ENCODE results near the gene SOX13. TPM values are rescaled to one million over a fixed set of nuclear protein-coding genes. Genes with fewer than 3 reads are reported as not detected.

Gene SOX13
- total and polyA plus RNA-seq, 5 donors = 9.4 to 17.9 (median 11.6) TPM

DNA sequence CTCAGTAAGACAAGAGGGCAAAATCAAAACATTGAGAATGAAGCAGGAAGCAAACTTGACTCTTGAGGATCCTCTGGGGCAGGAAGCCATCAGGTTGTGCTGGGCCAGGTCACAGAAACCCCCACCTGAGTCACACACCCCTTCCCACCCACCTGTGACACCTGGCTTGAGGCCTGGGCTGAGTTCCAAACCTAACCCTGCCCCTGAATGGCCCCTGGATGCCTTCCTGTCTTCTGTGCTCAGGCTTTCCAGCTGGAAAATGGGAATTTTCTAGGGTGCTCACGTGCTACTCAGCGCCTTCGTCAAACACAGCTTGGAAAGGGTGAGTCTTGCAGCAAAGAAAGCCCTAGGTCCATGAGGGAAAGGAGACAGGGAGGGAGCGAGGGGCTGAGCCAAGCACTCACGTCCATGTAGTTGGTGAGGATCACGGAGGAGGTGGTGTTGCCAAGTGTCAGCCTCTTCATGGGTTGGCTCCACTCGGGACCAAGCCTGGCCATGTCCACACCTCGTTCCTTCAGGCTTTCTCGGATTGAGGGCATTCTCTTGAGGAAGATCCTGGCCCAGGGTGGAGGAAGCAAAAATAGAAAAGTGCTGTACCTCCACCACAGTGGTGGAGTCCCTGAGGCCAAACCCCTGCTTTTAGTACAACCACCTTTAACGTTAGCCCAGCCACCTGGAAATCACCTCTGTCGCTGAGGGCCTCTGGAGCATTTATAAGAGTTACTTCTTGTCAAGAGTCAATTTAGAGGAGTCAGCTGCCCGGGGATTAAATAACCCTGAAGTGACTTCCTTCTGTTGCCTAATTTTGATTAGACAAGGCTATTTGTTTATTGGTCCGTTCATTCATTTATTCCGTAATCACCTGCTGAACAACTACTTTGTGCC lies 88.9 kb downstream of the SOX13 start:
- DNase-seq = no peak
- H3K9me3 ChIP-seq (ENCODE audit: control insufficient read depth, low read length) = no peaks in the 10 kb centered on the region
- H3K27ac ChIP-seq (ENCODE audit: low read length) = no peak overlapping the region
- ATAC-seq = no peak
- H3K27me3 ChIP-seq (ENCODE audit: control insufficient read depth, insufficient read depth) = no peaks in the 10 kb centered on the region
- intact Hi-C loops (cut with DNase I) = loop anchor here (2.0 to 5.0 kb wide), 4 partner anchors 45 to 205 kb away; no protein-coding TSS in a partner anchor
- WGBS = 68% methylated on average over 14 of the region's 14 CpGs
- no peak overlapping the region for H3K4me3 ChIP-seq (ENCODE audit: low read length)
- no peaks in the 10 kb centered on the region for H3K4me1 ChIP-seq (ENCODE audit: control insufficient read depth, insufficient read depth, low read length)

DNA sequence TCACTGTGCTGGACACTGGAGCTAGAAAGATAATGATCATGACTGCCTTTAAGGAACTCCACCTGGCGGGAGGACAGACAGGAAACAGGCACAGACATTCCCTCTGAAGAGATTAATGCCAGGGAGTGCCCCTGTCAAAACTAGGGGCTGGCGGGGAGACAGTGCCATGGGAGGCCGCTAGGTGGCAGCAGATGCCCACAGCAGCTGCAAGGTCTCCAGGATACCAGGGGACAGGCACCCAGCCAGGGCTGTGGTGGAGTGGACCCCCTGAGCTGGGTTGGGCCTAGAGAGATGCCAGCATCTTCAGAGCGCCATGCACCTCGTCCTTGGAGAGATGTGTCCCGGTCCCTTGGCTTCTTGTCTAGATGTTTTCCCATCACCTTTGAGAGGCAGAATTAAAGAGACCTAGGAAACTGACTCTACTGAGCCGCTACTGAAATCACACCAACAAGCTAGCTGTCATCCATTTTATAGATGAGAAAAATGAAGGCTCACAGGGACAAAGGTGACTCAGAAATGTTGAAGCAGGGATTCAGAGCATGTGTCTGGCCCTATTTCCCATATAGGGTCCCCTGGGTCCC lies 89.7 kb downstream of the SOX13 start:
- Histone ChIP-seq H3K4me1 (ENCODE audit: control insufficient read depth, insufficient read depth, low read length) (no peaks in the 10 kb centered on the region), H3K4me3 (ENCODE audit: low read length) (no peak overlapping the region), H3K27ac (ENCODE audit: low read length) (no peak overlapping the region), H3K27me3 (ENCODE audit: control insufficient read depth, insufficient read depth) (no peaks in the 10 kb centered on the region), H3K9me3 (ENCODE audit: control insufficient read depth, low read length) (no peaks in the 10 kb centered on the region)
- DNase-seq (peak; percentile 81 to 93 (median 92)), ATAC-seq (peak; percentile 84 to 88)
- WGBS = 14% methylated on average over 7 of the region's 7 CpGs
- intact Hi-C loops (cut with DNase I) = loop anchor here (2.0 to 5.0 kb wide), 4 partner anchors 45 to 205 kb away; no protein-coding TSS in a partner anchor

- no peaks in the 10 kb centered on the region for H3K27me3 ChIP-seq (ENCODE audit: control insufficient read depth, insufficient read depth)
- DNase-seq = no peak
- intact Hi-C loops (cut with DNase I) = no loop called here
- 54% methylated on average over 5 of the region's 5 CpGs for WGBS
- H3K27ac ChIP-seq (ENCODE audit: low read length) = no peak within 1 kb of the TSS
- ATAC-seq = no peak
- H3K9me3 ChIP-seq (ENCODE audit: control insufficient read depth, low read length) = peaks cover 3% of the 10 kb centered on the region
- no peaks in the 10 kb centered on the region for H3K4me1 ChIP-seq (ENCODE audit: control insufficient read depth, insufficient read depth, low read length)
- no peak within 1 kb of the TSS for H3K4me3 ChIP-seq (ENCODE audit: low read length)
Observed at GRCh38 chr1:204166219-204166618, 93.3 kb downstream of the SOX13 start, which contains the start of gene REN. Gene REN (minus strand): TSS chr1:204166337. CDS start chr1:204166293, 44 bp downstream.

DNA sequence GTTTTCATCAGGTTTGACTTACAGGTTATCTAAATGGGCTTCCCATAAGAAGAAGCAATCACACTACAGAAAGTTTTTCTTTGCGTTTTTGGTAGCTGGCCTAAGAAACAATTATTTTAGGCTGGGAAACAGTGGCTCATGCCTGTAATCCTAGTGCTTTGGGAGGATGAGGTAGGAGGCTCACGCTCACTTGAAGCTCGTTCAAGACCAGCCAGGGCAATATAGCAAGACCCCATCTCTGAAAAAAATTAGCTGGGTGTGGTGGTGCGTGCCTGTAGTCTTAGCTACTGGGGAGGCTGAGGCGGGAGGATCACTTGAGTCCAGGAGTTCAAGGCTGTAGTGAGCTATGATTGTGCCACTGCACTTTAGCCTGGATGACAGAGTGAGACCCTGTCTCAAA lies 94.8 kb downstream of the SOX13 start:
- 79% methylated on average over 5 of the region's 5 CpGs for WGBS
- ATAC-seq (no peak), DNase-seq (no peak)
- Histone ChIP-seq H3K9me3 (ENCODE audit: control insufficient read depth, low read length) (peaks cover 3% of the 10 kb centered on the region), H3K4me3 (ENCODE audit: low read length) (no peak overlapping the region), H3K27me3 (ENCODE audit: control insufficient read depth, insufficient read depth) (no peaks in the 10 kb centered on the region), H3K4me1 (ENCODE audit: control insufficient read depth, insufficient read depth, low read length) (no peaks in the 10 kb centered on the region), H3K27ac (ENCODE audit: low read length) (no peak overlapping the region)
- intact Hi-C loops (cut with DNase I) = no loop called here

DNA sequence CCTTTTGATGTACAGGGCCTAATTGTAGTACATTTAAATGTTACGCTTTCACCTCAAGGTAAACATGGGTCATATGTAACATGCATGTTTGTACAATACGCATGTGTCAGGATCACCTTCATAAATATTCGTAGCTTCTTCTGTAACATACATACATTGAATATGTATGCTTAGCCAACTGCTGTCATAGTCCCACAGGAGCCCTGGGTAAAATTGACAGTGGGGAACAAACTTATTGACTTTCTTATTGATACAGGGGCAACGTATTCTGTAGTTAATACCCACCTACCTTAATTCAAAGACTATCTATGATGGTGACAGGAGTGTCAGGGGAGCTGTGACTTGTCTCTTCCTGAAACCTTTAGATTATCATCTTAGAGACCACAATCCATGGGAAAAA lies 96.9 kb downstream of the SOX13 start:
- 82% methylated on average over 4 of the region's 4 CpGs for WGBS
- no peak for DNase-seq
- Histone ChIP-seq H3K4me1 (ENCODE audit: control insufficient read depth, insufficient read depth, low read length) (no peaks in the 10 kb centered on the region), H3K27ac (ENCODE audit: low read length) (no peak overlapping the region), H3K4me3 (ENCODE audit: low read length) (no peak overlapping the region), H3K27me3 (ENCODE audit: control insufficient read depth, insufficient read depth) (no peaks in the 10 kb centered on the region), H3K9me3 (ENCODE audit: control insufficient read depth, low read length) (peaks cover 3% of the 10 kb centered on the region)
- intact Hi-C loops (cut with DNase I) = no loop called here
- ATAC-seq = no peak

- no peak overlapping the region for H3K4me3 ChIP-seq (ENCODE audit: low read length)
- no peaks in the 10 kb centered on the region for H3K27me3 ChIP-seq (ENCODE audit: control insufficient read depth, insufficient read depth)
- 92% methylated on average over 3 of the region's 3 CpGs for WGBS
- intact Hi-C loops (cut with DNase I) = no loop called here
- H3K9me3 ChIP-seq (ENCODE audit: control insufficient read depth, low read length) = peaks cover 3% of the 10 kb centered on the region
- ATAC-seq (no peak), DNase-seq (no peak)
- H3K27ac ChIP-seq (ENCODE audit: low read length) = no peak overlapping the region
- no peaks in the 10 kb centered on the region for H3K4me1 ChIP-seq (ENCODE audit: control insufficient read depth, insufficient read depth, low read length)
Observed at GRCh38 chr1:204170494-204171155, 97.7 kb downstream of the SOX13 start.

- H3K27me3 ChIP-seq (ENCODE audit: control insufficient read depth, insufficient read depth) = no peaks in the 10 kb centered on the region
- ATAC-seq = no peak
- WGBS = 55% methylated on average over 4 of the region's 4 CpGs
- DNase-seq = no peak
- no peaks in the 10 kb centered on the region for H3K4me1 ChIP-seq (ENCODE audit: control insufficient read depth, insufficient read depth, low read length)
- intact Hi-C loops (cut with DNase I) = no loop called here
- H3K9me3 ChIP-seq (ENCODE audit: control insufficient read depth, low read length) = peaks cover 3% of the 10 kb centered on the region
- no peak overlapping the region for H3K27ac ChIP-seq (ENCODE audit: low read length)
- H3K4me3 ChIP-seq (ENCODE audit: low read length) = no peak overlapping the region
Observed at GRCh38 chr1:204171751-204172178, 98.8 kb downstream of the SOX13 start.

DNA sequence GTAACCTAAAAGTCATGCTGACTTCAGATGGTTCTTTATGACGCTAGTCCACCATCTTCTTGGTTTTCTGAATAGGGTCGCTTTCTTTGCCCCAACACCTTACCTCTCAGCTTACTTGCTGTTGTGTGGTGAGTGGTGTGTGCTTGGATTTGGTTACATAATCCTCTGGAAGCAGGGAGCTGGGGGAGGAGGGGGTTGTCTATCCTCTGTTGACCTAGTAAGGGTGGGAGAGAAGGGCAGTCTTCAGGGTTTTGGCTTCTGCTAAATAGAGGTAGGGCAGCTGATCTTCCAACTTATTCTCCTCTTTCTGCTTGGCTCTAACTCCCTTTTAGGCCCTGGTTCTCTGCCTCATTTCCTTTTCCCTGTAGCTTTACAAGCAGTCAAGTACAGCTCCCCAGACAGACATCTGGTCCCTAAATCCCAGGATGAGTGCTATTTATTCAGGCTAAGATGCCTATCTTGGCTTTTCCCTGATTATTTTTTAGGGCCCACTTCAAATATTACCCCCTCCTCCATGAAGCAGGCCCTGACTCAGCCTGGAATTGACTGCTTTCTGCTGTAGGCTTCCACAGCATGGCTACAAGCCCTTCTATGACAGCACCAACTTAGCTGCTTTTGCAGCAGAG lies 99.6 kb downstream of the SOX13 start:
- WGBS = 93% methylated on average over 2 of the region's 2 CpGs
- intact Hi-C loops (cut with DNase I) = no loop called here
- Histone ChIP-seq H3K4me1 (ENCODE audit: control insufficient read depth, insufficient read depth, low read length) (no peaks in the 10 kb centered on the region), H3K4me3 (ENCODE audit: low read length) (no peak overlapping the region), H3K27ac (ENCODE audit: low read length) (no peak overlapping the region), H3K27me3 (ENCODE audit: control insufficient read depth, insufficient read depth) (no peaks in the 10 kb centered on the region), H3K9me3 (ENCODE audit: control insufficient read depth, low read length) (peaks cover 3% of the 10 kb centered on the region)
- DNase-seq = no peak
- ATAC-seq = no peak

GRCh38 chr1:204174958-204175357 lies 102.0 kb downstream of the SOX13 start:
- Histone ChIP-seq H3K9me3 (ENCODE audit: control insufficient read depth, low read length) (peaks cover 3% of the 10 kb centered on the region), H3K27me3 (ENCODE audit: control insufficient read depth, insufficient read depth) (no peaks in the 10 kb centered on the region), H3K4me1 (ENCODE audit: control insufficient read depth, insufficient read depth, low read length) (no peaks in the 10 kb centered on the region), H3K4me3 (ENCODE audit: low read length) (no peak overlapping the region), H3K27ac (ENCODE audit: low read length) (no peak overlapping the region)
- intact Hi-C loops (cut with DNase I) = no loop called here
- 86% methylated on average over 3 of the region's 3 CpGs for WGBS
- no peak for DNase-seq
- no peak for ATAC-seq

DNA sequence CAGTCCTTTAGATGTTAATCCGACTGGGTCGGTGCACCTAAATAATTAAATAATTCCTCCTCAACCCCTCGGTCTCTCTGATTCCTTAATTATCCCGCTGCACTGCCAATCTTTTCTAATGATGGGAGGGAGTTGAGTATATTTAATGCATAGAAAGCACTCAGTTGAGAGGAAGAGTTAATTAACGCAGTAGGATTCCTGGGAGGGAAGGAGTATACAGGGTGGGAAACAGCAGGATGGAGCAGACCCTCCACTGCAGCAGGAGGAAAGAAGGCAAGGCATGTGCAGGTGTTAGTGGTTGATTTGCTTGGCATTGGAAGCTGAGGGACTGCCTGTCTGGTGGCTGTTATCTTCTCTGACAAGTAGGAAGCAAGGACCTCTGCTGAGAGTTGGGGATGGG lies 103.1 kb downstream of the SOX13 start:
- ATAC-seq = no peak
- no peaks in the 10 kb centered on the region for H3K4me1 ChIP-seq (ENCODE audit: control insufficient read depth, insufficient read depth, low read length)
- no peaks in the 10 kb centered on the region for H3K27me3 ChIP-seq (ENCODE audit: control insufficient read depth, insufficient read depth)
- intact Hi-C loops (cut with DNase I) = no loop called here
- no peak for DNase-seq
- H3K9me3 ChIP-seq (ENCODE audit: control insufficient read depth, low read length) = no peaks in the 10 kb centered on the region
- WGBS = 84% methylated on average over 5 of the region's 5 CpGs
- H3K4me3 ChIP-seq (ENCODE audit: low read length) = no peak overlapping the region
- no peak overlapping the region for H3K27ac ChIP-seq (ENCODE audit: low read length)

Data from right cardiac atrium (tissue), 5 donors.